Measurements from ENCODE around the gene SLC25A22. TPM values are rescaled to one million over a fixed set of nuclear protein-coding genes. Genes with fewer than 3 reads are reported as not detected.

Gene SLC25A22
- total RNA-seq, 2 donors from 2014 or later: 31.8 to 37.7 TPM

DNA sequence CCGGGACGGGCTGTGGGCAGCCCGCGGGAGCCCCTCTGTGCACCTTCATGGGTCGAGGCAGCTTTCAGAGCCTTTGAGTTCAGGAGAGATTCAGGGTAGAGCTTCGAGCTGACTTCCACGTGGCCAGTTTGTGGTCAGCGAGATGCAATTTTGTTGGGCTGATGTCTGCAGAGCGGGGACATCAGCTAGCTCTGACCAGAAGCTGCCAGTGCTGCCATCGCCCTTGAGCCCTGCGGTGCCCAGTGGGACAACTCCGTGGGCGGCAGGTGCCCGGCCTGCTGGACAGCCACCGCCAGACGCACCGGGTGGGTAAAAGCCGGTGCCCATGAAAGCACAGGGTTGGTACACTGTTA, 50.1 kb downstream of the SLC25A22 start:
- intact Hi-C loops (cut with DNase I): no loop called here
- H3K27ac ChIP-seq: peak overlapping the region; percentile 76
- H3K4me1 ChIP-seq: peaks cover 19% of the 10 kb centered on the region
- peak overlapping the region; percentile 90 for H3K4me3 ChIP-seq
- peak overlapping the region; percentile 65 to 96 for H3K9ac ChIP-seq (ENCODE audit: low read depth in 2 of 2, low read length in 2 of 2)
- DNase-seq: peak; percentile 27
- no peaks in the 10 kb centered on the region for H3K27me3 ChIP-seq
- no peaks in the 10 kb centered on the region for H3K9me3 ChIP-seq
- no peaks in the 10 kb centered on the region for H3K36me3 ChIP-seq
- TF ChIP-seq, protein P1, sequence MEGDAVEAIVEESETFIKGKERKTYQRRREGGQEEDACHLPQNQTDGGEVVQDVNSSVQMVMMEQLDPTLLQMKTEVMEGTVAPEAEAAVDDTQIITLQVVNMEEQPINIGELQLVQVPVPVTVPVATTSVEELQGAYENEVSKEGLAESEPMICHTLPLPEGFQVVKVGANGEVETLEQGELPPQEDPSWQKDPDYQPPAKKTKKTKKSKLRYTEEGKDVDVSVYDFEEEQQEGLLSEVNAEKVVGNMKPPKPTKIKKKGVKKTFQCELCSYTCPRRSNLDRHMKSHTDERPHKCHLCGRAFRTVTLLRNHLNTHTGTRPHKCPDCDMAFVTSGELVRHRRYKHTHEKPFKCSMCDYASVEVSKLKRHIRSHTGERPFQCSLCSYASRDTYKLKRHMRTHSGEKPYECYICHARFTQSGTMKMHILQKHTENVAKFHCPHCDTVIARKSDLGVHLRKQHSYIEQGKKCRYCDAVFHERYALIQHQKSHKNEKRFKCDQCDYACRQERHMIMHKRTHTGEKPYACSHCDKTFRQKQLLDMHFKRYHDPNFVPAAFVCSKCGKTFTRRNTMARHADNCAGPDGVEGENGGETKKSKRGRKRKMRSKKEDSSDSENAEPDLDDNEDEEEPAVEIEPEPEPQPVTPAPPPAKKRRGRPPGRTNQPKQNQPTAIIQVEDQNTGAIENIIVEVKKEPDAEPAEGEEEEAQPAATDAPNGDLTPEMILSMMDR (IDR thresholded peaks at IDR 0.05): no peak

DNA sequence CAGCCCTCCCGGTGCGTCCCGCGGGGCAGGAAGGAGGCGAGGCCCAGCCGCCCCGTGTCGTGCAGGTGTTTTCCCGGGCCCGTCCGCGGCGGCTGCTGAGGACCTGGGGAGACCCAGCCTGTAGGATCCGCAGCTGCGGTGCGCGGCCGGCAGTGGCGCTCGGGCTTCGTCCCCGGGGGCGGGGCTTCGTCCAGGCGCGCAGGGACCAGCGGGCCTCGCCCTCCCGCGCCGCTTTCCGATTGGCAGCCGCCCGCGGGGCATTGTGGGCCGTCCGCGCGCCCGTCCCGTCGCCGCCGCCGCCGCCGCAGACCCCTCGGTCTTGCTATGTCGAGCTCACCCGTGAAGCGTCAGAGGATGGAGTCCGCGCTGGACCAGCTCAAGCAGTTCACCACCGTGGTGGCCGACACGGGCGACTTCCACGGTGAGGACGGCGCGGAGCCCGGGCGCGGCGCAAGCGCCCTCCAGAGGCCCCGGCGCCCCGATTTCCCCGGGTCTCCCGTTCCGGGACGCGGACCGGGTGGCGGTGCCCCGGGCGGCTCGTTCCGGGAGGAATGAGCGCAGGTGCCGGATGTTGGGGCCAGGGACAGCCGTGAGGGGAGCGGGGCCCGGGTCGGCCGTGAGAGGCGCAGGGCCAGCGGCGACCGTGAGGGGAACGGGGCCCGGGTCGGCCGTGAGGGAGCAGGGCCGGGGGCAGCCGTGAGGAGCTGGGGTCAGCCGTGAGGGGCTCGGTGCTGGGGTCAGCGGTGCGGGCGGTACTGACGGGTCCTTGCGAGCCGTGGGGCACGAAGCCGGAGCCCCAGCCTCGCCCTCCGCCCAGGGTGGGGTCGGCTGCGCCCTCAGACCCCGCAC, 50.7 kb downstream of the SLC25A22 start, which contains the start of gene TALDO1:
TALDO1 (plus strand) TSS at position 307 of the 849 bp plus-strand sequence; CDS start at position 325, 18 bp downstream.
- H3K9ac ChIP-seq (ENCODE audit: low read depth in 2 of 2, low read length in 2 of 2): peak within 1 kb of the TSS; percentile 65 to 96
- intact Hi-C loops (cut with DNase I): no loop called here
- H3K4me1 ChIP-seq: peaks cover 19% of the 10 kb centered on the region
- H3K27me3 ChIP-seq: no peaks in the 10 kb centered on the region
- peak; percentile 93 for DNase-seq
- TF ChIP-seq, protein P1 (IDR thresholded peaks at IDR 0.05): no peak
- H3K9me3 ChIP-seq: no peaks in the 10 kb centered on the region
- peak within 1 kb of the TSS; percentile 90 for H3K4me3 ChIP-seq
- no peaks in the 10 kb centered on the region for H3K36me3 ChIP-seq
- peak within 1 kb of the TSS; percentile 76 for H3K27ac ChIP-seq

DNA sequence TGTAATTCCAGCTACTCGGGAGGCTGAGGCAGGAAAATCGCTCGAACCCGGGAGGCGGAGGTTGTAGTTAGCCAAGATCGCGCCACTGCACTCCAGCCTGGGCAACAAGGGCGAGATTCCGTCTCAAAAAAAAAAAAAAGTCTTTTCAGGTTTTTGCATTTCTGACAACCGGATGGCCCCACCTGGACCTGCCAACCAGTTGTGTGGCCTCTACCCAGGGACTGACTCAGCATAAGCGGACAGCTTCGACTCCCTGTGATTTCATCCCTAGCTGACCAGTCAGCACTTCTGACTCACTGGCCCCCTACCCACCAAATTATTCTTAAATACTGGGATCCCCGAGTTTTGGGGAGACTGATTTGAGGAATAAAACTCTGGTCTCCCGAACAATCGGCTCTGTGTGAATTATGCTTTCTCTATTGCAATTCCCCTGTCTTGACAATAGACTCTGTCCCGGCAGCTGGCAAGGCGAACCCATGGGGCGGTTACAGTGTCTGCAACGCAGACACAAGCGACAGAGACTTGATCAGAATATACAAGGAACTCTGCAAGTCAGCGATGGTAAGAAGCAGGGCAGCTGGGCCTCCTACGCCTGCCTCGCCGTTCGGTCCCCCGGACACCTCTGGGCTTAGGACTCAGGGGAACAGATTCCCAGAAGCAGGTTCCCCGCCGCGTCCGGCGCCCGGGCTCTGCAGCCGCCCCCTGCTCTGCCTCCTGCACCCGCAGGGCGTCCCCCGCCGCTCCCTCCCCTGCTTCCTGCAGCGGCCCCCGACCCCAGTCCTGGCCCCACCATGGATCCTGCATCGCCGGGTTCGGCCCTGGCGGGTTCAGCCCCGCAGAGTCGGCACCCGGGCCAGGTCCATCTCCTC, 51.6 kb downstream of the SLC25A22 start:
- no peaks in the 10 kb centered on the region for H3K36me3 ChIP-seq
- H3K4me3 ChIP-seq: peak overlapping the region; percentile 90
- TF ChIP-seq, protein P1 (IDR thresholded peaks at IDR 0.05): no peak
- peak overlapping the region; percentile 76 for H3K27ac ChIP-seq
- peak overlapping the region; percentile 48 to 96 for H3K9ac ChIP-seq (ENCODE audit: low read depth in 2 of 2, low read length in 2 of 2)
- peak; percentile 39 for DNase-seq
- no peaks in the 10 kb centered on the region for H3K27me3 ChIP-seq
- H3K9me3 ChIP-seq: no peaks in the 10 kb centered on the region
- peaks cover 19% of the 10 kb centered on the region for H3K4me1 ChIP-seq
- intact Hi-C loops (cut with DNase I): no loop called here

DNA sequence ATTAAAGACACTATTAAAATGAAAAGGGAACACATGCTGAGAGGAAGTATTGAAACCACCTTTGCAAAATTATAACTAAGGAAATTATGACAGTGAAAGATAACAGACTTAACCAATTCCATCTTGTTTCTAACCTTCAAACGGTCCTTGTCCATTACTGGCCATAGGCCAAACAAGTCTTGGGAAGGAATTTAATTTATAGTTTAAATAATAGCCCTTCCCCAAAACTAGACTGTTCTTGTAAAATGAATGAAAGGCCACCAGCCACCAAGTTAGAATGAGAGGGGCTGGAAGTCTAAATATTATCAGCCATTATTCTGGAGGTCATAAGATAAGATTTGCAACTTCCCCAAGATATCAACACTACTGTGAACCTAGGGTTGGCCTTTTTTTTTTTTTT, 52.7 kb downstream of the SLC25A22 start:
- TF ChIP-seq, protein P1 (IDR thresholded peaks at IDR 0.05): no peak
- H3K36me3 ChIP-seq: no peaks in the 10 kb centered on the region
- H3K9ac ChIP-seq (ENCODE audit: low read depth in 2 of 2, low read length in 2 of 2): no peak overlapping the region
- no peaks in the 10 kb centered on the region for H3K9me3 ChIP-seq
- DNase-seq: no peak
- no peaks in the 10 kb centered on the region for H3K27me3 ChIP-seq
- intact Hi-C loops (cut with DNase I): no loop called here
- no peak overlapping the region for H3K4me3 ChIP-seq
- no peak overlapping the region for H3K27ac ChIP-seq
- peaks cover 19% of the 10 kb centered on the region for H3K4me1 ChIP-seq

DNA sequence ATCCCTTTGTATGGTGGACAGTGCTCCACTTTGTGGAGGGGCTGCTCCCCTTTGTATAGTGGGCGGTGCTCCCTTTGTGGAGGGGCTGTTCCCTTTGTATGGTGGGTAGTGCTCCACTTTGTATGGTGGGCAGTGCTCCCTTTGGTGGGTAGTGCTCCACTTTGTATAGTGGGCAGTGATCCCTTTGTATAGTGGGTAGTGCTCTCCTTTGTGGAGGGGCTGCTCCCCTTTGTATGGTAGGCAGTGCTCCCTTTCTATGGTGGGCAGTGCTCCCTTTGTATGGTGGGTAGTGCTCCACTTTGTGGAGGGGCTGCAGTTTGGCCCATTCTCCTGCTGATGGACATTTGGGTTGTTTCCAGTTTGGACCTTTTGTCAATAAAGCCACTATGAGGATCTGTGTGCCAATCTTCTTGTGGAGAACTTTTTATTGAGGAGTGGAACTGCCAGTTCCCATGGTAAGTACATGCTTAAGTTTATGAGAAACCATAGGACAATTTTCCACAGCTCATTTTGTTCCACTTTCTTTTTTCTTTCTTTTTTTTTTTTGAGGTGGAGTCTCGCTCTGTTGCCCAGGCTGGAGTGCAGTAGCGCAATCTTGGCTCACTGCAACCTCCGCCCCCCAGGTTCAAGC, 55.4 kb downstream of the SLC25A22 start:
- Histone ChIP-seq H3K9ac (ENCODE audit: low read depth in 2 of 2, low read length in 2 of 2) (no peak overlapping the region), H3K27ac (no peak overlapping the region), H3K4me1 (no peaks in the 10 kb centered on the region), H3K4me3 (no peak overlapping the region), H3K27me3 (no peaks in the 10 kb centered on the region), H3K9me3 (no peaks in the 10 kb centered on the region), H3K36me3 (no peaks in the 10 kb centered on the region)
- TF ChIP-seq, protein P1 (IDR thresholded peaks at IDR 0.05): no peak
- intact Hi-C loops (cut with DNase I): no loop called here
- no peak for DNase-seq

All from colonic mucosa (tissue), 4 donors.